HepG2 (cell line): Measurements from ENCODE around the gene NCAPD2. TPM values are rescaled to one million over a fixed set of nuclear protein-coding genes. Genes with fewer than 3 reads are reported as not detected.

Source experiments
- AGO2 ChIP-seq: fragments of 200-400 bp; formaldehyde crosslinking; optimal IDR thresholded peaks from 2 replicates; pipeline ENCODE3; 2017; ENCODE audit warnings: mild to moderate bottlenecking, low read depth, low read length, moderate library complexity
- EZH2 ChIP-seq: conservative IDR thresholded peaks from 2 replicates; pipeline ENCODE4 v1.6.1; 2012; ENCODE audit warnings: mild to moderate bottlenecking, low read depth, low read length, moderate library complexity
- GTF2F1 ChIP-seq: fragments of 150-350 bp; IDR thresholded peaks from 2 replicates; pipeline ENCODE4 v1.6.1; 2014; ENCODE audit warnings: low read length
- GZF1 ChIP-seq: sonication (generic); formaldehyde crosslinking; IDR thresholded peaks from 2 replicates; pipeline ENCODE4 v1.5.1; 2020; ENCODE audit warnings: mild to moderate bottlenecking, missing genetic modification reagents
- HINFP ChIP-seq: sonication (generic); formaldehyde crosslinking; IDR thresholded peaks from 2 replicates; pipeline ENCODE4 v1.4.0; 2020; ENCODE audit warnings: low read depth, mild to moderate bottlenecking, missing genetic modification reagents
- HNRNPL ChIP-seq: fragments of 200-400 bp; formaldehyde crosslinking; IDR thresholded peaks from 2 replicates; pipeline ENCODE4 v1.6.1; 2017; ENCODE audit warnings: mild to moderate bottlenecking, low read depth, low read length
- HOXD1 ChIP-seq: sonication (generic); formaldehyde crosslinking; IDR thresholded peaks from 2 replicates; pipeline ENCODE4 v1.5.0; 2020; ENCODE audit warnings: missing genetic modification reagents
- KDM5A ChIP-seq: fragments of 200-600 bp; sonication (generic); IDR thresholded peaks from 2 replicates; pipeline ENCODE4 v1.7.0; 2018; ENCODE audit warnings: antibody characterized with exemption, mild to moderate bottlenecking, low read length, borderline replicate concordance
- MED1 ChIP-seq: sonication (generic); formaldehyde crosslinking; IDR thresholded peaks from 2 replicates; pipeline ENCODE4 v1.4.0; 2020; ENCODE audit warnings: missing genetic modification reagents
- MTF2 ChIP-seq: sonication (generic); formaldehyde crosslinking; IDR thresholded peaks from 2 replicates; pipeline ENCODE4 v1.5.0; 2020; ENCODE audit warnings: missing genetic modification reagents, borderline replicate concordance
- MXD1 ChIP-seq: sonication (generic); formaldehyde crosslinking; IDR thresholded peaks from 2 replicates; pipeline ENCODE4 v1.4.0; 2020; ENCODE audit warnings: mild to moderate bottlenecking, missing genetic modification reagents
- NFE2L1 ChIP-seq: sonication (generic); formaldehyde crosslinking; IDR thresholded peaks from 2 replicates; pipeline ENCODE4 v1.4.0; 2020; ENCODE audit warnings: missing genetic modification reagents, mild to moderate bottlenecking, borderline replicate concordance
- POGZ ChIP-seq: sonication (generic); formaldehyde crosslinking; IDR thresholded peaks from 2 replicates; pipeline ENCODE4 v1.4.0; 2020; ENCODE audit warnings: mild to moderate bottlenecking, missing genetic modification reagents
- SKIL ChIP-seq: sonication (generic); formaldehyde crosslinking; IDR thresholded peaks from 2 replicates; pipeline ENCODE4 v1.8.0; 2022; ENCODE audit warnings: missing genetic modification reagents, mild to moderate bottlenecking, moderate library complexity, borderline replicate concordance
- ZC3H4 ChIP-seq: sonication (generic); formaldehyde crosslinking; IDR thresholded peaks from 2 replicates; pipeline ENCODE4 v1.4.0; 2020; ENCODE audit warnings: missing genetic modification reagents, borderline replicate concordance
- ZNF274 ChIP-seq: sonication (generic); formaldehyde crosslinking; IDR thresholded peaks from 2 replicates; pipeline ENCODE4 v1.5.1; 2020; ENCODE audit warnings: mild to moderate bottlenecking, missing genetic modification reagents
- ZNF281 ChIP-seq: sonication (generic); formaldehyde crosslinking; IDR thresholded peaks from 2 replicates; pipeline ENCODE4 v1.4.0; 2020; ENCODE audit warnings: missing genetic modification reagents, borderline replicate concordance
- ZNF333 ChIP-seq: sonication (generic); formaldehyde crosslinking; IDR thresholded peaks from 2 replicates; pipeline ENCODE4 v1.4.0; 2020; ENCODE audit warnings: mild to moderate bottlenecking, missing genetic modification reagents, borderline replicate concordance
- ZNF441 ChIP-seq: sonication (generic); formaldehyde crosslinking; IDR thresholded peaks from 2 replicates; pipeline ENCODE4 v1.7.0; 2021; ENCODE audit warnings: missing genetic modification reagents, borderline replicate concordance
- ZNF496 ChIP-seq: sonication (generic); formaldehyde crosslinking; IDR thresholded peaks from 2 replicates; pipeline ENCODE4 v1.8.1; 2023; ENCODE audit warnings: mild to moderate bottlenecking, moderate library complexity, missing genetic modification reagents; ENCODE audit not compliant: insufficient replicate concordance
- ZNF713 ChIP-seq: sonication (generic); formaldehyde crosslinking; IDR thresholded peaks from 2 replicates; pipeline ENCODE4 v1.4.0; 2020; ENCODE audit warnings: mild to moderate bottlenecking, missing genetic modification reagents
- ZZZ3 ChIP-seq: sonication (generic); formaldehyde crosslinking; IDR thresholded peaks from 2 replicates; pipeline ENCODE4 v1.4.0; 2020; ENCODE audit warnings: missing genetic modification reagents, mild to moderate bottlenecking, borderline replicate concordance
- polyA plus RNA-seq, 8 experiments: library from polyadenylated mRNA; depleted of rRNA in 3 of 8; stranded (reverse) in 7 of 8; unstranded in 1 of 8; fragments of >200 nt; fragmentation: Illumina TruSeq in 4 of 8; extraction: Trizol in 4 of 8; gene quantifications; 2 replicates each; pipeline versions ENCODE4 v1.2.1 to v1.2.3, GENCODE V29; 2011 to 2016; ENCODE audit warnings: low read depth in 4 of 8, missing spikeins in 1 of 8, mixed read lengths in 1 of 8; ENCODE audit not compliant: insufficient read depth in 1 of 8
- total RNA-seq, 5 experiments: library from RNA; depleted of rRNA; stranded (reverse); fragments of >200 nt; fragmentation: Illumina TruSeq; extraction: Trizol; gene quantifications; 2 replicates each; pipeline ENCODE4 v1.2.3, GENCODE V29; 2016; ENCODE audit warnings: low read depth in 1 of 5

NCAPD2 gene
- total and polyA plus RNA-seq, 2 of the 13 experiments (the other 11 are each of a cell fraction or from before 2014, with no cell fraction given), result 51.1 to 65.6 TPM

- TF ChIP-seq EZH2 (no peak), GZF1 (peak; percentile 94), MTF2 (CRISPR knock-in tag) (no peak; the same call in 1 of the 2 replicates), KDM5A (peak; percentile 57), MED1 (peak; percentile 45), ZNF281 (CRISPR knock-in tag) (peak; percentile 94), ZNF496 (CRISPR knock-in tag) (no peak), MXD1 (CRISPR knock-in tag) (peak; percentile 54; the same call in 1 of the 2 replicates), NFE2L1 (CRISPR knock-in tag) (no peak), HINFP (CRISPR knock-in tag) (no peak), ZNF713 (0 out of 2 replicates have a peak, but pooled peaks have one; percentile 59), ZNF441 (CRISPR knock-in tag) (peak; percentile 23; the same call in 1 of the 2 replicates), POGZ (CRISPR knock-in tag) (no peak), ZC3H4 (peak; percentile 71; the same call in 1 of the 2 replicates), HOXD1 (CRISPR knock-in tag) (0 out of 2 replicates have a peak, but pooled peaks have one; percentile 36), AGO2 (peak; percentile 99), ZNF333 (CRISPR knock-in tag) (no peak), ZZZ3 (CRISPR knock-in tag) (no peak), ZNF274 (CRISPR knock-in tag) (no peak; the same call in 1 of the 2 replicates), HNRNPL (peak; percentile 75; the same call in 1 of the 2 replicates), SKIL (CRISPR knock-in tag) (0 out of 2 replicates have a peak, but pooled peaks have one; percentile 22), GTF2F1 (no peak)
Observed at GRCh38 chr12:6534945-6535696, 41.2 kb downstream of the NCAPD2 start (continued).
